HG02642 (cell line): Measurements from ENCODE around the gene LMF1.

Experiments used
- ATAC-seq: cut with Tn5 transposase; IDR thresholded peaks from one replicate; pipeline ENCODE4 v1.9.1; 2021; ENCODE audit warnings: mild to moderate bottlenecking; ENCODE audit not compliant: unreplicated experiment, poor library complexity

Gene LMF1

GRCh38 chr16:856101-856500 lies 114.7 kb downstream of the LMF1 start:
- ATAC-seq: no peak

- no peak for ATAC-seq
Observed at GRCh38 chr16:855471-855870, 115.3 kb downstream of the LMF1 start.

- ATAC-seq: no peak
Observed at GRCh38 chr16:854808-855410, 115.9 kb downstream of the LMF1 start.

- ATAC-seq: no peak
Observed at GRCh38 chr16:853981-854807, 116.6 kb downstream of the LMF1 start.

GRCh38 chr16:853306-853705 lies 117.5 kb downstream of the LMF1 start:
- no peak for ATAC-seq

- ATAC-seq: no peak
Observed at GRCh38 chr16:852451-853185, 118.2 kb downstream of the LMF1 start.

GRCh38 chr16:851871-852270 lies 118.9 kb downstream of the LMF1 start:
- no peak for ATAC-seq

- ATAC-seq: no peak
Observed at GRCh38 chr16:851209-851810, 119.5 kb downstream of the LMF1 start.

- ATAC-seq: no peak
Observed at GRCh38 chr16:850668-851067, 120.1 kb downstream of the LMF1 start.

- no peak for ATAC-seq
Observed at GRCh38 chr16:848510-849253, 122.1 kb downstream of the LMF1 start.

- no peak for ATAC-seq
Observed at GRCh38 chr16:847681-848445, 122.9 kb downstream of the LMF1 start.

GRCh38 chr16:847151-847550 lies 123.6 kb downstream of the LMF1 start:
- no peak for ATAC-seq

- ATAC-seq: no peak
Observed at GRCh38 chr16:845351-845745, 125.4 kb downstream of the LMF1 start.

GRCh38 chr16:844638-845350 lies 126.0 kb downstream of the LMF1 start:
- no peak for ATAC-seq

GRCh38 chr16:843771-844170 lies 127.0 kb downstream of the LMF1 start:
- ATAC-seq: no peak

- no peak for ATAC-seq
Observed at GRCh38 chr16:842711-843560, 127.8 kb downstream of the LMF1 start.

- ATAC-seq: no peak
Observed at GRCh38 chr16:842061-842476, 128.7 kb downstream of the LMF1 start.

GRCh38 chr16:841455-842060 lies 129.2 kb downstream of the LMF1 start:
- ATAC-seq: no peak
